Endothelial cell of umbilical vein (primary cell): ENCODE results near the gene FGD5.

Experiments
- CTCF ChIP-seq, 2 donors: IDR thresholded peaks; 1 replicate in 1 of 2; 2 replicates in 1 of 2; pipeline ENCODE4 v1.5.1; 2011; ENCODE audit warnings: low read length in 2 of 2, mild to moderate bottlenecking in 2 of 2, moderate library complexity in 2 of 2, control low read depth in 1 of 2, inconsistent platforms in 1 of 2, low read depth in 1 of 2; ENCODE audit not compliant: insufficient read depth in 1 of 2; ENCODE audit errors: extremely low read depth in 1 of 2
- EZH2 ChIP-seq: IDR thresholded peaks from 2 replicates; pipeline ENCODE4 v1.6.1; 2012; ENCODE audit warnings: borderline replicate concordance, low read depth, mild to moderate bottlenecking, moderate library complexity, low read length, inconsistent platforms; ENCODE audit not compliant: severe bottlenecking
- FOS ChIP-seq: IDR thresholded peaks from 2 replicates; pipeline ENCODE4 v1.6.1; 2011; ENCODE audit warnings: mild to moderate bottlenecking, low read length, moderate library complexity, borderline replicate concordance; ENCODE audit not compliant: insufficient read depth
- JUN ChIP-seq: IDR thresholded peaks from 2 replicates; pipeline ENCODE4 v1.6.1; 2011; ENCODE audit warnings: borderline replicate concordance, low read depth; ENCODE audit not compliant: insufficient read length, insufficient read depth
- MAX ChIP-seq: IDR thresholded peaks from 2 replicates; pipeline ENCODE4 v1.6.1; 2011; ENCODE audit not compliant: insufficient read depth, insufficient read length
- POLR2A ChIP-seq: IDR thresholded peaks from 2 replicates; pipeline ENCODE4 v1.6.1; 2012; ENCODE audit warnings: low read depth, mild to moderate bottlenecking, control low read depth, low read length
- POLR2AphosphoS5 ChIP-seq: IDR thresholded peaks from 2 replicates; pipeline ENCODE4 v1.6.1; 2012; ENCODE audit warnings: low read depth, mild to moderate bottlenecking, control low read depth, low read length, moderate library complexity; ENCODE audit not compliant: insufficient read depth

GRCh38 chr3:14921811-14922705 is 103.3 kb downstream of the FGD5 start:
- no peak for TF ChIP-seq CTCF (IDR thresholded peaks at IDR 0.05; ENCODE audit: extremely low read depth in 1 of 2, insufficient read depth in 1 of 2, low read depth in 1 of 2, low read length in 2 of 2)
- no peak for TF ChIP-seq POLR2A
- TF ChIP-seq POLR2AphosphoS5: no peak
- no peak for TF ChIP-seq EZH2
- TF ChIP-seq MAX: no peak
- no peak for TF ChIP-seq FOS
- TF ChIP-seq JUN: no peak
